Heart left ventricle (tissue), 13 donors: ENCODE data around the gene AMZ2.
"Not testable (repeated sequence)": the region's sequence is repeated elsewhere in the genome, so short reads cannot be mapped to it uniquely, and the experiment has no call there.

Experiments used
- POLR2A ChIP-seq, 2 donors: fragments of 450-650 bp; IDR thresholded peaks; one replicate each; pipeline ENCODE4 v1.6.1; 2017; ENCODE audit warnings: antibody characterized with exemption in 2 of 2, mild to moderate bottlenecking in 2 of 2, moderate library complexity in 2 of 2
- TF ChIP-seq, protein P1 (sequence below), 12 donors: fragments of 200-600 bp; sonication (generic) in 4 of 12; IDR thresholded peaks; one replicate each; pipeline versions ENCODE4 v1.5.0 to v1.8.0; 2018 to 2022; ENCODE audit warnings: antibody characterized with exemption in 12 of 12, mild to moderate bottlenecking in 5 of 12
- donor health status: ischemic (EF 13 %, LVEDD 7.1; RV severe dilation, severe dysfunction).
- donor health status: DM: no; HTN: yes; CAD: no.
- donor health status: DM: no; HTN: no; CAD: no.
- donor health status: ischemic (EF 25% LVEDD 6.9; RV normal size, moderate dysfunction).
- donor health status: ischemic (EF 25% LVEDD 5.7; RV mildly dilated, moderate dysfunction).
- donor health status: ischemic (EF 35%, LVEDD 5.7; RV mildly dilated, moderate dysfunction).
- donor health status: nonischemic (EF 11% LVEDD 7.7; RV severe dilation, severe dysfunction).
- donor health status: DM: yes; HTN: yes; CAD: no.
- donor health status: PGD.
- donor health status: ischemic (EF 29% LVEDD 5.4; RV normal size, mild dysfunction).
- donor health status: nonischemic (EF 23%, LVEDD 6.1; RV moderate dilation, normal function).

DNA sequence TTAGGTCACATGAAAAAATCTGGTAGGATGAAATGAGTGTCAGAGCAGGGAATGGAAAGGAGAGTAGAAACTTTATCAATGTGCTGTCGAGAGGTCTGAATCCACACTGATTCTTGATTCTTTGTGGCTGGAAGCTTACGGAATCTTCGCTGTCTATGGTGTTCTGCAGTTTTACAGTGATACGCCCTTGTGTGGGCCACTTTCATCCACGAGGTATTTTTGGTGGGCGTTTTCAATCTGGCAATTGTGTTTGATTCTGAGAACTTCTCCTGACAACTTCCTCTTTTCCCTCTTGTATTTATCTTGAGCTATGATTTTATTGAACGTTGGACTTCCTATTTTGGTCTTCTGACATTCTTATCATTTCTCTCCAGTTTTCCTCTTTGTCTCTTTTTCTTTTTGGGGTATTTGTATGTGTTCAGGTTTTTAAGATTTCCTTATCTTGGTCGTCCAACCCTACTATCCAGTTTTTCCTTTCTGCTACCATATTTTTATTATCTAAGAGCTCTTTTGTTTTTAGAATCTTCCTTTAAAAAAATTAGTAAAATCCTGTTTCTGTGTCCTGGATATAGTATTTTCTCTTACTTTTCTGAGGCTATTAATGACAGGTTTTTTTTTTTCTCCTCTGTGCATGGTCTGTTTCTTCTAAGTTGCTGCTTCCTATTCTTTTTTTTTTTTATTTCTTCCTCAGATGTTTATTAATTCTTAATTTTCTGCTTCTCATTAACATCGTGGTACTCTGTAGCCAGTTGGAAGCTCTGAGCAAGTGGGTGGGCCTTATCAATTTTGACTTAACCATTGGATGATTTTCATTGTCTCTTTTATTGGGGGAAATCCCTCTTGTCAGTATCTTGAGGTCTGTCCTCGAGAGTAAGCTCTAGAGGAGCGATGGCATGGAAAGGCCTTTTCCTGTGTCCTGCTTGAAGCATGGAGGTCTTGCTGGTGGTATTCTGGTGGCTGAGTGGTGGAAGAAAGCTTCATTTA lies 34.1 kb upstream of the AMZ2 start:
- TF ChIP-seq, protein P1, sequence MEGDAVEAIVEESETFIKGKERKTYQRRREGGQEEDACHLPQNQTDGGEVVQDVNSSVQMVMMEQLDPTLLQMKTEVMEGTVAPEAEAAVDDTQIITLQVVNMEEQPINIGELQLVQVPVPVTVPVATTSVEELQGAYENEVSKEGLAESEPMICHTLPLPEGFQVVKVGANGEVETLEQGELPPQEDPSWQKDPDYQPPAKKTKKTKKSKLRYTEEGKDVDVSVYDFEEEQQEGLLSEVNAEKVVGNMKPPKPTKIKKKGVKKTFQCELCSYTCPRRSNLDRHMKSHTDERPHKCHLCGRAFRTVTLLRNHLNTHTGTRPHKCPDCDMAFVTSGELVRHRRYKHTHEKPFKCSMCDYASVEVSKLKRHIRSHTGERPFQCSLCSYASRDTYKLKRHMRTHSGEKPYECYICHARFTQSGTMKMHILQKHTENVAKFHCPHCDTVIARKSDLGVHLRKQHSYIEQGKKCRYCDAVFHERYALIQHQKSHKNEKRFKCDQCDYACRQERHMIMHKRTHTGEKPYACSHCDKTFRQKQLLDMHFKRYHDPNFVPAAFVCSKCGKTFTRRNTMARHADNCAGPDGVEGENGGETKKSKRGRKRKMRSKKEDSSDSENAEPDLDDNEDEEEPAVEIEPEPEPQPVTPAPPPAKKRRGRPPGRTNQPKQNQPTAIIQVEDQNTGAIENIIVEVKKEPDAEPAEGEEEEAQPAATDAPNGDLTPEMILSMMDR (IDR thresholded peaks at IDR 0.05), result not testable (repeated sequence)
- TF ChIP-seq POLR2A (IDR thresholded peaks at IDR 0.05), result not testable (repeated sequence)
